Calu3 (cell line): ENCODE results near the gene C3orf38. TPM values are rescaled to one million over a fixed set of nuclear protein-coding genes. Genes with fewer than 3 reads are reported as not detected.

Experiments used
- BruUV-seq: library from RNA; stranded (reverse); fragments of 400-500 nt; replicated peaks from 2 replicates; lab custom pipeline; 2021; lab: Mats Ljungman, UMichigan
- CTCF ChIA-PET: fragments of 300-600 bp; sonication (Branson Sonifier 250); formaldehyde crosslinking; loops from one replicate; lab custom pipeline; 2022; ENCODE audit warnings: antibody characterized with exemption; lab: Charles Lee
- DNase-seq: peaks from one replicate; pipeline ENCODE4 v3.0.0; 2022
- H3K27ac Mint-ChIP-seq: one replicate; pipeline ENCODE4 v1.8.0; 2022; ENCODE audit warnings: mixed read lengths; ENCODE audit not compliant: unreplicated experiment
- H3K27me3 Mint-ChIP-seq: one replicate; pipeline ENCODE4 v1.8.0; 2022; ENCODE audit warnings: mixed read lengths; ENCODE audit not compliant: unreplicated experiment
- H3K36me3 Mint-ChIP-seq: one replicate; pipeline ENCODE4 v1.8.0; 2022; ENCODE audit warnings: mild to moderate bottlenecking, moderate library complexity, mixed read lengths; ENCODE audit not compliant: insufficient read depth, unreplicated experiment
- H3K4me1 Mint-ChIP-seq: one replicate; pipeline ENCODE4 v1.8.0; 2022; ENCODE audit warnings: mild to moderate bottlenecking, low read depth, mixed read lengths; ENCODE audit not compliant: unreplicated experiment
- H3K4me3 Mint-ChIP-seq: one replicate; pipeline ENCODE4 v1.8.0; 2022; ENCODE audit warnings: mild to moderate bottlenecking, low read depth, moderate library complexity, mixed read lengths; ENCODE audit not compliant: unreplicated experiment
- H3K9me3 Mint-ChIP-seq: one replicate; pipeline ENCODE4 v1.8.0; 2022; ENCODE audit warnings: low read depth, mixed read lengths; ENCODE audit not compliant: unreplicated experiment
- CTCF ChIP-seq: fragments of 200-600 bp; IDR thresholded peaks from one replicate; pipeline ENCODE4 v1.8.0; 2022; ENCODE audit warnings: antibody characterized with exemption; ENCODE audit not compliant: unreplicated experiment
- intact Hi-C: fragments of 100-400 bp; cut with micrococcal nuclease; formaldehyde crosslinking; loops from one replicate; pipeline ENCODE4 v1.10.0; 2022; ENCODE audit not compliant: unreplicated experiment
- total RNA-seq: library from RNA; stranded (reverse); gene quantifications from 2 replicates; pipeline ENCODE4 v1.2.3, GENCODE V29; 2022

The C3orf38 gene
- total RNA-seq, 1 experiment from 2014 or later = 21.6 TPM

- intact Hi-C loops = no loop called here
- BruUV-seq = no TSS peak
- TF ChIP-seq CTCF = no peak
- H3K4me3 Mint-ChIP-seq = peak overlapping the region; percentile 86
- peaks cover 28% of the 10 kb centered on the region for H3K4me1 Mint-ChIP-seq
- peaks cover 33% of the 10 kb centered on the region for H3K36me3 Mint-ChIP-seq
- no peaks in the 10 kb centered on the region for H3K27me3 Mint-ChIP-seq
- DNase-seq = no peak
- no peaks in the 10 kb centered on the region for H3K9me3 Mint-ChIP-seq
- peak overlapping the region; percentile 92 for H3K27ac Mint-ChIP-seq
- CTCF ChIA-PET = no interaction called here
These were observed 1.1 kb upstream of the C3orf38 start for GRCh38 chr3:88148651-88149050.

- peak; percentile 38 for DNase-seq
- CTCF ChIA-PET = no interaction called here
- no peak for TF ChIP-seq CTCF
- BruUV-seq = TSS peak; percentile 54
- H3K27me3 Mint-ChIP-seq = no peaks in the 10 kb centered on the region
- H3K4me3 Mint-ChIP-seq = peak overlapping the region; percentile 86
- H3K36me3 Mint-ChIP-seq = peaks cover 33% of the 10 kb centered on the region
- peaks cover 28% of the 10 kb centered on the region for H3K4me1 Mint-ChIP-seq
- H3K9me3 Mint-ChIP-seq = no peaks in the 10 kb centered on the region
- intact Hi-C loops = no loop called here
- peak overlapping the region; percentile 92 for H3K27ac Mint-ChIP-seq
These were observed 654 bp upstream of the C3orf38 start for GRCh38 chr3:88149101-88149508.

- TF ChIP-seq CTCF = no peak
- BruUV-seq = TSS peak; percentile 63
- H3K4me1 Mint-ChIP-seq = peaks cover 28% of the 10 kb centered on the region
- peaks cover 34% of the 10 kb centered on the region for H3K36me3 Mint-ChIP-seq
- intact Hi-C loops = no loop called here
- CTCF ChIA-PET = no interaction called here
- no peaks in the 10 kb centered on the region for H3K9me3 Mint-ChIP-seq
- no peak for DNase-seq
- peak overlapping the region; percentile 92 for H3K27ac Mint-ChIP-seq
- H3K27me3 Mint-ChIP-seq = no peaks in the 10 kb centered on the region
- peak overlapping the region; percentile 86 for H3K4me3 Mint-ChIP-seq
These were observed 612 bp downstream of the C3orf38 start for GRCh38 chr3:88150371-88150770.

- H3K4me3 Mint-ChIP-seq = peak overlapping the region; percentile 86
- CTCF ChIA-PET = no interaction called here
- H3K9me3 Mint-ChIP-seq = no peaks in the 10 kb centered on the region
- TF ChIP-seq CTCF = no peak
- intact Hi-C loops = no loop called here
- H3K27ac Mint-ChIP-seq = peak overlapping the region; percentile 92
- no TSS peak for BruUV-seq
- H3K27me3 Mint-ChIP-seq = no peaks in the 10 kb centered on the region
- no peak for DNase-seq
- H3K36me3 Mint-ChIP-seq = peaks cover 39% of the 10 kb centered on the region
- H3K4me1 Mint-ChIP-seq = peaks cover 28% of the 10 kb centered on the region
These were observed 1.0 kb downstream of the C3orf38 start for GRCh38 chr3:88150806-88151205.
